HG02981 (cell line): Measurements from ENCODE around the gene CFAP97.
"Not testable (repeated sequence)": the region's sequence is repeated elsewhere in the genome, so short reads cannot be mapped to it uniquely, and the experiment has no call there.

Experiments used
- ATAC-seq: cut with Tn5 transposase; IDR thresholded peaks from one replicate; pipeline ENCODE4 v1.9.1; 2021; ENCODE audit warnings: mild to moderate bottlenecking, moderate library complexity; ENCODE audit not compliant: unreplicated experiment

CFAP97 gene

DNA sequence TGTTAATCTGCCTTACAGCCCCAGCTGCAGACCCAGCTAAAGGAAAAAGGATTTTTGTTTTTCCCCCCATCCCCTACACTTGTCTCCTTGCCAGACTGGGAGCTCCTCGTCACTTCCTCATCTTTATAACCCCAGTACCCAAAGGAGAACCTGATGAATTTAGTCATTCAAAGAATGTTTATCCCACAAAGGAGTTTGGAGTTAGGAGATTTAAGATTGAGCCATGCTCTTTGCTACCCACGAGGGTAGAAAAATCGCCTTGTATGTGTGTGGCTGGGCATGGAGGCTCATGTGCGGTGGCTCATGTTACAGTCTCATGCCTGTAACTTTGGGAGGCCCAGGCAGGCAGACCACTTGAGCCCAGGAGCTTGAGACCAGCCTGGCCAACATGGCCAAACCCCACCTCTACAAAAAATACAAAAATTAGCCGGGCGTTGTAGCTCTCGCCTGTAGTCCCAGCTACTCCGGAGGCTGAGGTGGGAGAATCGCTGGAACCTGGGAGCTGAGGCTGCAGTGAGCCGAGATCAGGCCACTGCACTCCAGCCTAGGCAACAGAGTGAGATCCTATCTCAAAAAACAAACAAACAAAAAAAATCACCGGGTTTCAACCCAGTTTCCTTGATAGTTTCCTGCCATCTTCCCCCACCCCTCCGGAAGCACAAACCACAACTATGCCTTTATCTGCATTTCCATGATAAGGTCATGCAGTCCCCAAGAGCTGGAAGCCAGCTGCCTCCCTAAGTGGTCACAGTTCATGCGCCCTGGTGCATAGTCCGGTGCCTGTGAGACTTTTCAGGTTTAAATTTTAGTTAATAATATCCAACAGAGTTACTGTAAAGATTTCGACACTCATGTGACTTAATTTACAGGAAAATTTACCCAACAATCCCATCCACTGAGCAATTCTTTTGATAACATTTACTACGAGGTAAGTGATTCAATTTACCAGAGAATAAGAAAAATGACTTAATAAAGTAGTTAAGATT lies 1.5 kb downstream of the CFAP97 start:
- ATAC-seq: no peak

DNA sequence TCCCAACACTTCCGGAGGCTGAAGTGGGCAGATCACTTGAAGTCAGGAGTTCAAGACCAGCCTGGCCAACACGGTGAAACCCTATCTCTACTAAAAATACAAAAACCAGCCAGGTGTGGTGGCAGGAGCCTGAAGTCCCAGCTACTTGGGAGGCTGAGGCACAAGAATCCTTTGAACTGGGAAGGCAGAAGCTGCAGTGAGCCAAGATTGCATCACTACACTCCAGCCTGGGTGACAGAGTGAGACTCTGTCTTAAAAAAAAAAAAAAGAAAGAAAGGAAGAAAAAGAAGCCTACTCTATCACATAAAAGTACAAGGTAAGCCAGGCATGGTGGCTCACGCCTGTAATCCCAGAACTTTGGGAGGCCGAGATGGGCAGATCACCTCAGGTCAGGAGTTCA lies 5.6 kb downstream of the CFAP97 start:
- not testable (repeated sequence) for ATAC-seq

DNA sequence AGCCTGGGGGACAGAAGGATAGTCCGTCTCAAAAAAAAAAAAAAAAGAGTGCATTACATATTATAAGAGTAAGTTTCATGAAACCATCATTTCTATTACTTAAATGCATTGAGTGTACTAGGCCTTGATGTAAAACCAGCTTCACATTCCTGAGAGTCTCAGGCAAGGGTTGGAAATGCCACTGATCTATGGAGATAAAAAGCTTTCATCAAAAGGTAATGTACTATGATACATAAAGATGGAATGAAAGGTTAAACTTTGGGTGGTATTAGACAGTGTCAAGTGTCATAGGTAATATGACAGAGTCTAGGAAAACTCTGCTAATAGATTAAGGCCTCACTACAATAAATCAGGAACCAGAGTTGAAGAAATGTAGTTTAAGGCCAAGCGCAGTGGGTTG lies 7.4 kb downstream of the CFAP97 start:
- ATAC-seq: no peak

DNA sequence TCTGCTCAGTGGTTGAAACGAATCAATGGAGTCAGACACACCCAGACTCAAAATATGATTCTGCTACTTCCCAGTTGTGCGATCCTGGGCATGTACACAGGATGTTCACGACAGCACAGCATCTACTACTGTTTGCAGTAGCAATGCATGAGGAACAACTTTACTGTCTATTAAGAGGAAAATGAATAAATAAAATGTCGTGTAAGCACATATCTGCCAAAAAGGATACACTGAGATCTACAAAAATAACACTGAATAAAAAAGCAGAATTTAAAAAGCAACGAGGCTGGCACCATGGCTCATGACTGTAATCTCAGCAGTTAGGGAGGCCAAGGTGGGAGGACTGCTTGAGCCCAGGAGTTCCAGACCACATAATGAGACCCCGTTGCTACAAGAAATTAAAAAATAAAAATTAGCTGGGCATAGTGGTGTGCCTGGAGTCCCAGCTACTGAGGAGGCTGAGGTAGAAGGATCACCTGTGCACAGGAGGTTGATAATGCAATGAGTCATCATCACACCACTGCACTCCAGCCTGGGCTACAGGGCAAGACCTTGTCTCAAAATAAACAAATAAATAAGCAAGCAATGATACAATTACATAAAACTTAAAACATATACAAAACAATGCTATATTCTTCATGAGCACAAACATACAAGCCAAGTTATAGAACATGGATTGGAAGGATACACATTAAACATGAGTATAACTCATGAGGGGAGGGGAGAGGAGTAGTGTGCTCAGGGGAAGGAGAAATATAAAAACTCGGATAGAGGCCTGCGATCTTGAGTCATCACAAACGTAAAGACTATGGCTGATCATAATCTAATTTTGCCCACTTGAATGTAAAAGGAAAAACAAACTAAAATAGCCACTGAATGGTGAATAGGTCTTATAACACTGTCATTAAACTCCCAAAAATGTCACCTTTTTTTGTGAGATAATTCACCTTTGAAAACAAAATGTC lies 8.6 kb downstream of the CFAP97 start:
- ATAC-seq: no peak

DNA sequence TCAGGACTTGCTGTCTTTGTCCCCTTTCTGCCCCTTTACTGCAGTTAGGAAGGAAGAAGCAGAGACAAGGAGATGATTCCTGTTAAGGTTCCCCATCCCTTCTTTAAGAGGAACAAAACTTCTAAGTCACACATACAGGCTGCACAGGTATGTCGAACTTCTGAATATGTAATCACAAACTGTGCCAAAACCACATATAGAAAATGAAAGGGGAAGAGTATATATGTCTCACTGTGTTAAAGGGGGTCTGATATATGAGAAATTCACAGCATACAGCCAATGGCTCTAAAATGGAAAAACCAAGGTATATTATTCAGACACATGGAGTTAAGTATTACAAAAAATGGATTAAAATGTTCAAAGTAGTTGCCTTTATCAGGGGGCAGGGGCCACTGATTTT lies 11.7 kb downstream of the CFAP97 start:
- peak; percentile 94 for ATAC-seq

DNA sequence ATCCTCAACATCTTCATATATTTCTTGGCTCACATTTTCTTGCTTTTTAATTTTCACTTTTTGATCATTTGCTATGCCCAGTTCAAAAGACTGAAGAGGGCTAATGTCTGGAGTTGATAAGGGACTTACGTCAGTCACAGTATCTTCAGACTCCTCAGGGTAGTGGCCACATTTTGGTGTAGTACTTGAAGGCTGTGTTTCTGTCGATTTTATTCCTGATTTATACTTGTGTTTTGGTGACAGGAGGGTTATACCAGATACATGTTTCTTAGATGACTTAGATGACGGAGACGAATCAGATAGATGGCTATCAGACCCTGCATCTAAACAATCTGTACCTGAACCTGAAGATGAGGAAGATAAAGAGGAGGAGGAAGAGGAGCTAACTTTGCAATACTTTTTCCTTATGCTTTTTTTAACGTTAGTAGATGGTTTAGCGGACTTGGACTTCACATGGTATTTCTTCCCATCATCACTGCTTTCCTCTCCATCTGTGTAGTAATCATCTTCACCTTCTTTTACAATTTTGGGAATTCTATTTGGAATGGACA lies 13.4 kb downstream of the CFAP97 start:
- no peak for ATAC-seq

DNA sequence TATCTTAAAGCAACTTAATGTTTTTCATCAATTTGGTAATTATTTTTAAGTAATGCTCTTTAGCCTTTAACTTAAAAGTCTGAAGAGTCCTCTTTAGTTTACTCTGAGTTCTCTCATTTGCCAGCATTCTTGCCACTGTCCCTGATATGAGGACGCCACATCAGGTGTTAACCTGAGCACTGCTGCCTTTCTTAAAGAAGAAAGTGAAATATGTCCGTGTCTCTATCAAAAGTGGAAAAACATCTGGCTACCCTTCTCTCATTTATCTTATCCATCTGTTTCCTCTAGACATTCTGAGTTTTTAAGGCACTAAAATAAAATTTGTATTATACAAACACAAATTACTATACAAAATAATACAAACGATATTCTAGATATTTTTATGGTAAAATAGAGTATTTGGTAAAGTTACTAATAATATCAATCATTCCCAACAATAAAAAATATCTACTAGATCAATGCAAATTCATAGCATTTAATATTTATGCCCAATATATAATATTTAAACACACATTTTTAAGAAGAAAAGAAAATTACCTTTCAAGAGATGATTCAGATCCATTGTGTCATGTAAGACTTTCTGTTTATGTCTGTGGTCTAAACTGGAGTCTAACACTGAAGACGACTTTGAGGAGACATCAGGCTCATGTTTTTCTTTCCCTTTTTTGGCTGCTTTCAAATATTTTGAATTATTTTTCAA lies 14.0 kb downstream of the CFAP97 start:
- ATAC-seq: no peak

DNA sequence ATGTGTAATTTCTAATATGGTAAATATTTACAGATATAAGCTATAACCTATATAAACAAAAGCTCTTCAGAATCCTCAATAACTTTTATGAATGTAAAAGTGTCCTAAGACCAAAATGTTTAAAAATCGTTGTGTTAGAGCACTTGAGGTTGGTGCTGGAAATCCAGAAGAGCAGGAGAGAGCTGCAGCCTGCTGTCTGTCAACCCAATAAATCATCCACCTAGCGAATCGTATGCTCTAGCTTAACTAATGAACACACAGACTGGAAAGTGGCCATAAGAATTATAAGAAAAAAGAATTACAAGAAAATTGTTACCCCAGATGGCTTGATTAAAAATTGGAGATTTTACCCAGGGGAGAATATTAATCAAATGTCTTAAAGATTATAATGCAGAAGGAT lies 17.0 kb downstream of the CFAP97 start:
- no peak for ATAC-seq

DNA sequence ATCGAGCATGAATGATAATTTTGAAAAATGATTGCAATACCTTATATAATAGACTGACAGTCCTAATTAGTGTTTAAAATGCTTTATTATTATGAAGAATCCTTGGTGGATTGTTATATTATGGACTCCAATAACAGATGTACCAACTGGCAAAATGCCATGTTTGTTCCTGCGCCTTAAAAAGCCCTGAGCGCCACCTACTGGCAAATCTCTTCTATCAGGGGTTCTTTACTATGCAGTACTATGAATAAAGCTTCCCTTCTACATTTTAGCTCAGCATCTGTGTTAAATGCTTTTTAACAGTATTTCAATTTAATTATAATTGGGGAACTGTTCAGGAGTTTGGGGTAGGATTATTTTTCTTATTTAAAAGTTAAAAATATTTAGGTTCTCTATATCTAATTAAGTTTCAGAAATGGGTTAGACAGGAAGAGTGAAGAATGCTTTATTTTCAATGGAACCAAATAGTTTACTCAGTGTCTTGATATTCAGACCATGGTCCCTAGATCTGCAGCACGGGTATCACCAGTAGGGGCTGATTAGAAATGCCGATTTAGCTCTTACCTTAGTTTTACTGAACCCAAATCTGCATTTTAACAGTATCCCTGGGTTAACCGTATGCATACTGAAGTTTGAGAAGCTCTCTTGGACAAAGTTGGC lies 20.0 kb downstream of the CFAP97 start:
- peak; percentile 56 for ATAC-seq

DNA sequence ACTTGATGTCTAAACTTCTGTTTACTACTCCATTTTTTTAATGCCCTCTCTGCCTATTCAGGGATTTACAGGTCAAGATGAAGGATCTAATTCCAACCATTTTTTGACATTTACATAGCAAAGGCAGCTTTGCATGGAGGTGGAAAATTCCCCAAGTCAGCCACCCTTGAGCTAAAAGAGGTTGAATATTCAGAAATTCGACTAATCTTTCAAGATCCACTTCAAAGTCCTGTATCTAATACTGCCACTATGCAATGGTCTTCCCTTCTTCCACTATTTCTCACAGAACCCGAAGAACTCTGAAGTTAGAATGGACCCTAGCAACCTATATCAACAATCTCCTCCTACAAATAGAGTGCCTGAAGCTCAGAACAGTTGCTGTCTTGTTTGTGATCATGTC lies 21.6 kb downstream of the CFAP97 start:
- ATAC-seq: no peak

DNA sequence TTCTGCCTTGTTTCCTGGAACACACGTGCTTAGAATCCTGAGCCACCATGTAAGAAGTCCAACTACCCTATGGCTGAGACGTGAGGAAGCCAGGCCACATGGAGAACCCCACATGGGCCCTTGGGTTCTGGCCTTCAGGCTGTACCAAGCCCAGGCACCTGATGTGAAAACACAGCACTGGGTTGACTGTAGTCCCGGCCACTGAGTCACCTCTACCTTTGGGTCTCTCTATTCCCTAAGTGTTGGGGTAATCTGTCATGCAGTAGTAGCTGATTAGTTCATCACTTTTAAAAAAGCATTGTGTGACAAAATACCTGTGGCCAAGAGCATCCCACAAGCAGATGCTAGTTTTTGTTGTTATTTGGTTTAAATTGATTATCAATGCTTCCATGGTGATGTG lies 24.3 kb downstream of the CFAP97 start:
- no peak for ATAC-seq

DNA sequence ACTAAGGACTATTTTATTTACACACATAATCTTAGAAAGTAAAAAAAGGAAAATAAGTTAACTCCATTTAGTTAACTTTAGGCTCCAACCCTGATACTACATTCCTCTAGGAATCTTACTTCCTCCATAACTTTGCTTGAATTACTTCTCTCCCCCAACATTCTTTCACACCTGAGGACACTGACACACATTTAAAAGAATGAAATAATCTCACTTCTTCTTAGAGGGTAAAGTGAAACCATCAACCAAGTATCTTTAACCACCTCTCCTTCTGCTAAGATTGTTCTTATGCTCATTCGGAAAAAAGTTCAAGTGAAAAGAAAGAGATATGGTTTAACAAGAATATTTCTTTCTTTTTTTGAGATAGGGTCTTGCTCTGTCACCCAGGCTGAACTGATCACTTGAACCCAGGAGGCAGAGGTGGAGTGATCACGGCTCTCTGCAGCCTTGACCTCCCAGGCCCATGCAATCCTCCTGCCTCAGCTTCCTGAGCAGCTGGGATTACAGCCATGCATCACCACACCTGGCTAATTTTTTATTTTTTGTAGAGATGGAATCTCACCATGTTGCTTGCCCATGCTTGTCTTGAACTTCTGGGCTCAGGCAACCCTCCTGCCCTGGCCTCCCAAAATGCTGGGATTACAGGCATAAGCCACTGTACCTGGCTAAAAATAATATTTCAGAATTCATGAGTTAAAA lies 32.3 kb downstream of the CFAP97 start:
- peak; percentile 89 for ATAC-seq

DNA sequence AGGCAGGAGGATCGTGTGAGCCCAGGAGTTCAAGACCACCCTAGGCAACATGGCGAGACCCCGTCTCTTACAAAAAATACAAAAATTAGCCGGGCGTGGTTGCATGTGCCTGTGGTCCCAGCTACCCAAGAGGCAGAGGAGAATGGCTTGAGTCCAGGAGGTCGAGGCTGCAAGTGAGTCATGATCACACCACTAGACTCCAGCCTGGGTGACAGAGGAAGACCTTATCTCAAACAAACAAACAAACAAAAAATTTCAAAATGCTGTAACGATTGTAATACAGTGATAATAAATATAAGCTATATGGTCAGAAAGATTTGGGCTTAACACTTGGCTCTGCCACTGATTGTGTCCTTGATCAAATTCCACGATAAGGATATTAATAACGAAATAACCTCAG lies 36.6 kb downstream of the CFAP97 start:
- no peak for ATAC-seq

DNA sequence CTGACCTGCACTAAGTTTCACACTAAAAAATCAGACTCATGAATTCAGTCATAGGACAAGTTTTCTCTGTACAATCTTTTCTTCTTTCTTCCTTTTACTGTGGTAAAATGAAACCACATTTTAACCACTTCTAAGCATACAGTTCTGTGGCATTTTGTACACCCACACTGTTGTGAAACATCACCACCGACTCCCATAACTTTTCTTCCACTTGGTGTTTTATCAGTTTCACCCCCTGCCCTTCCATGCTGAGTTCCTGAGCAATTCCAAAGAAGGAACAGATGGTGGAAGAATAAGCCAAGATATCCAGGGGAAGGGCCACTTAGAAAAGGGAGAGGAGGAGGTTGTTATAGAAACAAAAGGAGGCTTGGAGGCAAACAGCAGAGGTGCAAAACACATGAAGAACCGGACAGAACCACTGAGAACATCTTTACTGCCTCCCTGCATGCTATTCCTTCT lies 38.2 kb downstream of the CFAP97 start:
- ATAC-seq: peak; percentile 95

DNA sequence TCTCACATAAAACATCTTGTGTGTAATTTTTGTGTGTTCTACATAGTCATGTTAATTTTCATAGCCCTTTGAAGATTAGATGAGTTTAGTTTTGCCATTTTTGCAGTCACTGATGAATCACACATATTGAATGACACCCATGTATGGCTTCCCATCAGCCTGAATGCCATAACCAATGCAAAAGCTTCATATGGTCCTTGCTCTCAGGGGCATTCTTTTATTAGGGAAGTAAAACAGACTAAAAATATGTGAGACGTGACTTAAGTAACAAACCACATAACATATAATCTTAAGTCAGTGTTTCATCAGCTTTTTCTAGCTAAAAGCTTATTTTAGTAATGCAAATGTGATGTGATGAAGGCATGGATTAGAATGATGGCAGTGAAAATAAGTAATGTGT lies 52.5 kb downstream of the CFAP97 start:
- no peak for ATAC-seq

DNA sequence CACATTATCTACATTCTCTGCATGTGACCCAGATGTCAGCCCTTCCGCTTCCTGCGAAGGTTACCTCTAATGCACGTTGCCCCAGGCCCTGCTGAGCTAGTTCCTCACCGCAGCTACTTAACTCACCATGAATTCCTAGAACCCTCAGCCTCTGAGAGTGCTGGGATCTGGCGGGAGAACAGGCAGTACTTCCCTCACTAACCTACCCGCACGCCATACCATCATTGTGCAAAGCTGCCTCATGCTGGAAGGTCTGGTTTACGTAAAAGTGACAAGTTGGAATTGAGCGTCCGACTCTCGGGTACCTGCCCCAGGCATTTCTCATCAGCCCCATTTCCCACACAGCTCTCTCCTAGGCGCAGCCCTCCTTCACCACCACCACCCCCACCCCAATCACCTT lies 54.4 kb downstream of the CFAP97 start:
- no peak for ATAC-seq

DNA sequence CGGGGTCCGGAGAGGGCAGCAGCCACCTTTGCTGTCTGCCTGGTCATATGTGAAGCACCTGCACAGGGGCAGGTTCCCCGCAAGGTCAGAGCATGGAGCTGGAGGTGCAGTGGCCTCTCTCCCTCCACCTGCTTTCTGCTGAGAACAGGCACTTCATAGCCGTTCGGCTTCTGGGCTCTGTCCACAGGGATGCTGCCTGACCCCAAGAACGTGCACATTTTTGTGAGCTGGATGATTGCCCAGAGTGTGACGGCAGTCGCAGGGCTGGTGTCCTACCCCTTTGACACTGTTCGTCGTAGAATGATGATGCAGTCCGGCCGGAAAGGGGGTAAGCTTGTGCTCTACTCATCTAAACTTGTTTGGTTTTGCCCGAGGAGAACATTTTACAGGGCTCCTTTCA lies 58.2 kb downstream of the CFAP97 start:
- ATAC-seq: no peak

DNA sequence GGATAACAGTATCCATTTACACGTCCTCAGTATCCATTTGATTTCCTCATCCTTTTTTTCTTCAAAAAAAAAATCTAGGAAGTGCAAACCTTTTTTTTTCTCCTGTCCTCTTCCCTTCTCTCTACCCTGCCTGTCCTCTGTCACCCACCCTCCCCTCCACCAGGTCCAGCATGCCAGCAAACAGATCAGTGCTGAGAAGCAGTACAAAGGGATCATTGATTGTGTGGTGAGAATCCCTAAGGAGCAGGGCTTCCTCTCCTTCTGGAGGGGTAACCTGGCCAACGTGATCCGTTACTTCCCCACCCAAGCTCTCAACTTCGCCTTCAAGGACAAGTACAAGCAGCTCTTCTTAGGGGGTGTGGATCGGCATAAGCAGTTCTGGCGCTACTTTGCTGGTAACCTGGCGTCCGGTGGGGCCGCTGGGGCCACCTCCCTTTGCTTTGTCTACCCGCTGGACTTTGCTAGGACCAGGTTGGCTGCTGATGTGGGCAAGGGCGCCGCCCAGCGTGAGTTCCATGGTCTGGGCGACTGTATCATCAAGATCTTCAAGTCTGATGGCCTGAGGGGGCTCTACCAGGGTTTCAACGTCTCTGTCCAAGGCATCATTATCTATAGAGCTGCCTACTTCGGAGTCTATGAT lies 59.1 kb downstream of the CFAP97 start:
- no peak for ATAC-seq

DNA sequence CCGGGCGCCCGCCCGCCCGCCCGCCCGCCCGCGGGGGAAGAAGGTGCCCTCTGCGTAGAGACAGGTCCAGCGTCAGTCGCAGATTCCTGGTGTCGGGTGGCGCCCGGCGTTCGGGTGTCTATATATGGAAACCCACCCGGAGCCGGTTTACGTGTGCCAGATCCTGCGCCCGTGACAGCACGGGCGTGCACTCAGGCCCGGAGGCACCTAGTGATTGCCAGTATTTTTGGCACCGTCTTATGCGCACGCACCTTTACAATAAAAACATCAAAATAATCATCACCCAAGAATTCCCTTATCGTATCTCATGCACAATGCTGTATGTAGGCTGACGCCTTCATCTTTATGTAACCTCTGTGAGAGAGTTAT lies 60.2 kb downstream of the CFAP97 start:
- ATAC-seq: peak; percentile 18
